ENCODE results near the gene IL7R. TPM values are rescaled to one million over a fixed set of nuclear protein-coding genes. Genes with fewer than 3 reads are reported as not detected.

Gene IL7R
- total RNA-seq, 1 experiment from 2014 or later, result 0.98 TPM

DNA sequence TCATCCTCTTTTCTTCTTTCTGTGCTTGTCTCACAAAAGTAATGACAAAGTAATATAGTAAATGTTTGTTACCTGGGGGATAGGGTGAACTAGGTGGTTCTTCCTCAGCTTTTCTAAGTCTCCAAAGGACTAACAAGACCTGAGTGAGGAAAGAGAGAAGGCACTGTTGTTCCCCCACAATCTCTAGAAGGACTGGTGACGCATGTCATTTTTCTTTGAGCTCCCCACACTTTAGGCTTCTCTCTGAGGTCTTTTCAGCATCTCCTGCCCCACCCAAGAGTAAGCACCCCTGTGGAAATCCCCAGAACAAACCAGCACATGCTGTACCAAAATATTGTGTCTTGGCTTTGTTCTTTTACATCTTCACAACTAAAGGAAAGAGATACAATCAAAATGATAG is 2.4 kb upstream of the IL7R start:
- no peak overlapping the region for H3K4me3 ChIP-seq (replicated peaks in 1 of 2; ENCODE audit: low read depth in 1 of 2, low read length in 2 of 2)
- no peaks in the 10 kb centered on the region for H3K9me2 ChIP-seq (ENCODE audit: insufficient read depth)
- no peak overlapping the region for H2AFZ ChIP-seq (ENCODE audit: low read depth, low read length, poor library complexity, severe bottlenecking)
- H3K27me3 ChIP-seq (ENCODE audit: insufficient read depth, low read length), result peaks cover 5% of the 10 kb centered on the region; the same call in 1 of the 2 replicates
- ATAC-seq (no peak), DNase-seq (ENCODE audit: low read depth, low spot score) (no peak)
- H3K4me2 ChIP-seq (ENCODE audit: low read length), result no peak overlapping the region
- ChIA-PET CTCF (no interaction called here), POLR2A (no interaction called here), RAD21 (ENCODE audit: low non-redundant PET in 1 of 2, low total read pairs in 2 of 2, uncharacterized antibody in 2 of 2, unreplicated experiment in 2 of 2) (no interaction called here)
- BruUV-seq (replicated peaks), result no TSS peak
- no peaks in the 10 kb centered on the region for H3K36me3 ChIP-seq (ENCODE audit: control insufficient read depth in 1 of 2, insufficient read depth in 2 of 2, low read length in 2 of 2)
- TF ChIP-seq YY1 (IDR thresholded peaks at IDR 0.05; ENCODE audit: extremely low read depth, insufficient replicate concordance, low read depth, low read length), result no peak
- TF ChIP-seq RAD21 (IDR thresholded peaks at IDR 0.05; ENCODE audit: low read depth), result no peak
- no peak for TF ChIP-seq ZNF274 (IDR thresholded peaks at IDR 0.05; ENCODE audit: low read depth, low read length)
- TF ChIP-seq EZH2phosphoT487 (IDR thresholded peaks at IDR 0.05; ENCODE audit: borderline replicate concordance), result no peak
- TF ChIP-seq CEBPB (IDR thresholded peaks at IDR 0.05; ENCODE audit: low read depth), result no peak
- no peak for TF ChIP-seq POLR2A (IDR thresholded peaks at IDR 0.05; ENCODE audit: borderline replicate concordance, extremely low read depth, insufficient read depth, insufficient read length)
- TF ChIP-seq, protein P1, sequence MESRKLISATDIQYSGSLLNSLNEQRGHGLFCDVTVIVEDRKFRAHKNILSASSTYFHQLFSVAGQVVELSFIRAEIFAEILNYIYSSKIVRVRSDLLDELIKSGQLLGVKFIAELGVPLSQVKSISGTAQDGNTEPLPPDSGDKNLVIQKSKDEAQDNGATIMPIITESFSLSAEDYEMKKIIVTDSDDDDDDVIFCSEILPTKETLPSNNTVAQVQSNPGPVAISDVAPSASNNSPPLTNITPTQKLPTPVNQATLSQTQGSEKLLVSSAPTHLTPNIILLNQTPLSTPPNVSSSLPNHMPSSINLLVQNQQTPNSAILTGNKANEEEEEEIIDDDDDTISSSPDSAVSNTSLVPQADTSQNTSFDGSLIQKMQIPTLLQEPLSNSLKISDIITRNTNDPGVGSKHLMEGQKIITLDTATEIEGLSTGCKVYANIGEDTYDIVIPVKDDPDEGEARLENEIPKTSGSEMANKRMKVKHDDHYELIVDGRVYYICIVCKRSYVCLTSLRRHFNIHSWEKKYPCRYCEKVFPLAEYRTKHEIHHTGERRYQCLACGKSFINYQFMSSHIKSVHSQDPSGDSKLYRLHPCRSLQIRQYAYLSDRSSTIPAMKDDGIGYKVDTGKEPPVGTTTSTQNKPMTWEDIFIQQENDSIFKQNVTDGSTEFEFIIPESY (IDR thresholded peaks at IDR 0.05; ENCODE audit: extremely low read depth, insufficient replicate concordance, low read length), result no peak
- no peak for TF ChIP-seq SP1 (IDR thresholded peaks at IDR 0.05; ENCODE audit: low read depth)
- no peak for TF ChIP-seq ZFX (IDR thresholded peaks at IDR 0.05)
- no peak for TF ChIP-seq FOSL1 (IDR thresholded peaks at IDR 0.05; ENCODE audit: low read depth)
- no peaks in the 10 kb centered on the region for H3K9me3 ChIP-seq (ENCODE audit: control insufficient read depth in 1 of 2, insufficient read depth in 1 of 2, low read depth in 1 of 2, low read length in 2 of 2)
- no peak overlapping the region for H3K9ac ChIP-seq (ENCODE audit: low read length)
- intact Hi-C loops (cut with micrococcal nuclease), result no loop called here
- H3K79me2 ChIP-seq (ENCODE audit: insufficient read depth, low read length), result no peaks in the 10 kb centered on the region
- peaks cover 0 to 23% of the 10 kb centered on the region in 2 experiments; a peak in 2 of 4 replicates for H3K4me1 ChIP-seq (ENCODE audit: control insufficient read depth in 1 of 2, insufficient read depth in 2 of 2, low read length in 2 of 2)
- H4K20me1 ChIP-seq (ENCODE audit: insufficient read depth), result no peaks in the 10 kb centered on the region
- no peak overlapping the region for H3K27ac ChIP-seq (ENCODE audit: low read depth, low read length)

Data from HCT116 (cell line).